NOMO-1 treated with dmso at 0.1 percent for 144 hours (cell line): ENCODE results near the gene SLC25A4.

Source experiments
- DNase-seq: peaks from one replicate; lab custom pipeline; 2025; ENCODE audit not compliant: unreplicated experiment; lab: John Stamatoyannopoulos, UW

SLC25A4 gene

GRCh38 chr4:185119927-185120630 is 23.0 kb upstream of the SLC25A4 start:
- DNase-seq = no peak

DNA sequence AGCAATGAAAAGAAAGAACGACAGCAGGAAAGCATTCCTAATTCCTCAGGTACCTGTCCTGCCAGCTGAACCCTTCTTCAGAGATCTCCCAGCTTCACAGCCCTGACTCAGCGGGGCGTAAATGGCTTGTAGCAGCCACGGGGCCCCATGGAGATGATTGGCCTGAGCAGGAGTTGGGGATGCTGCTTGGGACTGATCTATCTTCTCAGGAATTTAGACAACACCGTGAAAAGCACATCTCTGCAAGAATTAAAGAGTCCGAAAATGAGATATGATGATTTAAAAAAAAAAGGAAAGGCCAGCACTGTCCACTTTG is 22.5 kb upstream of the SLC25A4 start:
- DNase-seq = no peak

GRCh38 chr4:185122681-185123345 is 20.3 kb upstream of the SLC25A4 start:
- DNase-seq = no peak

DNA sequence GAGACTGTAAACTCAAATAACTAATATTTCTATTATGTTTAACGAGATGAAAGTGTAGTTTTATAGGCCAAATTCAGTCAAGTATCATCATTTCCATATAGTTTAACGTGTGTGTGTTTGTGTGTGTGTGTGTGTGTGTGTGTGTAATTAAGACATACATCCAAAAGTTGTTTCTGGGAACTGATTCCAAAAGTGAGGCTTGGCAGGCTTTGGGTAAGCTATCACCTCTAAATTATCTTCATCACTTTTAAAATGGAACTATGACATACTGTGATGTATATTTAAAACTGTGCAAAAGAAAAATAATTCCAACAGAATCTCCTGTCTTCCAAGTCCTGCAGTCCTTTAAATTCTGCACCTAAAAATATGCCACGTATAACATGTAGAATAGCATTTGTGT is 19.1 kb upstream of the SLC25A4 start:
- DNase-seq = no peak

- no peak for DNase-seq
Measured at GRCh38 chr4:185127021-185127925, 15.8 kb upstream of the SLC25A4 start.

DNA sequence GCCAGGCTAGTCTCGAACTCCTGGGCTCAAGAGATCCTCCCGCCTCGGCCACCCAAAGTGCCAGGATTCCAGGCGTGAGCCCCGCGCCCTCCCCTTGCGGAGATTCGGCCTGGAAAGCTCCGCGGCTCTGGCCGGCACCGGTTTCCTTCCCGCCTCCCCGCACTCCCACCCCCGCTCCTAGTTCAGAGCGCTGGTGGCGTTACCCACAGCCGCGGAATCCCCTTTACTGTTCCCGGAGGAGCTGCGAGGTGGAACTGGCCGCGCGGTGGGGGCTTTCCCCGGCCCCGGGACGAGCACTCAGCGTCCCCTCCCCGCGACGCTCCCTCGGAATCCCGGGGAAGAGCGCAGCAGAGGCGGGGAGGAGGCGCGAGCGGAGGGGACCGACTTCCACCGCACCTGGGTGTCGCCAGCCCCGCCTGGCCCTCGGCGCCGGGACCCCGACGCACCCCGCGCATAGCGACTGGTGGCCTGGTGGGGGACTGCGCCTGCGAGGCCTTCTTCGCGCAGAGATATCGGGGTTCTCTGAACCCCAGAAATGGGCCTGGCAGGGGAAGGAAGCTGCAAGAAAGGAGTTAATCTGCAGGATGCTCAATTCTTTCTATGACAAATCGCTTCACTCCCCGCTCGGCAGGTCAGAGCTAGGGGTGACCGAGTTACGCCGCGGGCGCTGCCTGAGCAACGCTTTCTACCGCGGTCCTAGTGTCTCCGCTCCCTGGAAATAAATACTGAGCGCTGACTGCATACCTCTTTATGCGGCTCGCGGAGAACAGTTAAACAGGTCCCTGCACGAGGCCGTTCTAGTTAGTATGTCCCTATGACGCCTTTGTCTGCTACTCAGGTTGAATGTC is 14.6 kb upstream of the SLC25A4 start:
- DNase-seq = no peak

GRCh38 chr4:185134307-185134869 is 8.7 kb upstream of the SLC25A4 start:
- no peak for DNase-seq

DNA sequence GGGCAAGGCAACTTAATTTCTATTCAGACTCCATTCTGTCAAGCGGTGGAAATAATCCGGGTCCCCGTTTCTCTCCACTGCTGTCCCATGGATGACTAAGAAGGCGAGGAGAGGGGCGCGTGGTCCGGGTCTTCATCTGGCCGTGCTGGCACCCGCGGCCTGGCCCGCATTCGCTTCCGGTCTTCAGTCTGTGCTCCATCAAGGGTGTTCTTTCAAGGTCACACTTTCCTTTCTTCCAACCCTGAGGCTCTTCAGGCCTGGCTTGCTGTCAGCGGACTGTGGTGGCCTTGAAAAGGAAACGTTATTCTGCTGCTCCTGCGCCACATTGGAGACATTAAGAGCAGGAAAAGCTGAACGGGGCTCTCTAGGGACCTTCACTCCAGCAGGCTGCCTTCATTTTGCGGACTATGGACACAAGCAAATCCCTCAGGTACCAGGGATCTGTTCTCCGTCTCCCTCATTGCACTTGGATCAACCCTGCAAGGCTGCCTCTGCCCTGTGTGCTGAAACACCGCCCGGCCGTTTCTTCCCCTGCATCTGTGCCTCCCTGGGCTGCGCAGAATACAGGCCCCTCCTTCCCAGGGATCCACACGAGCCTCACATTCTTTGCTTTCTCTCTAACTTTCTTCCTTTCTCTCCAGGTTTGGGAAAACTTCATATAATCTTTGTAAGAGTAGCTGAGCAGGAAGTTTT is 5.7 kb upstream of the SLC25A4 start:
- DNase-seq = no peak

- no peak for DNase-seq
Measured at GRCh38 chr4:185138161-185138560, 4.9 kb upstream of the SLC25A4 start.

- DNase-seq = no peak
Measured at GRCh38 chr4:185139736-185140135, 3.3 kb upstream of the SLC25A4 start.

DNA sequence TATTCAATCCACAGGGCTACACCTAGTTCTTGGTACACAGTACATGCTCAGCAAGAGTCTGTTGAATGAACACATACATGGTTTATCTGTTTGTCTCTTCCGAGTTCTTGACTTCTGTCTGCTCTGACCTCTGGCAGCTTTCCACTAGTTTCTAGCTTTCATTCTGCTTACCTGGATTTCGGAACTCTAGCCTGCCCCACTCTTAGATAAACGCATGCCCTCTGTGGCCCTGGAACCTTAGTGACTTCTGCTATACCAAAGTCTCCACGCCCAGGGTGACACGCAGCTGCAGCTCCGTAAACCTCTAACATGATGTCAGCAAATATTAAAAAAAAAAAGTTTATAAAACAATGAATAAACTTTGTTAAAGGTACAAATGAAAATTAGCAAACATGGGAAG is 1.3 kb upstream of the SLC25A4 start:
- no peak for DNase-seq

DNA sequence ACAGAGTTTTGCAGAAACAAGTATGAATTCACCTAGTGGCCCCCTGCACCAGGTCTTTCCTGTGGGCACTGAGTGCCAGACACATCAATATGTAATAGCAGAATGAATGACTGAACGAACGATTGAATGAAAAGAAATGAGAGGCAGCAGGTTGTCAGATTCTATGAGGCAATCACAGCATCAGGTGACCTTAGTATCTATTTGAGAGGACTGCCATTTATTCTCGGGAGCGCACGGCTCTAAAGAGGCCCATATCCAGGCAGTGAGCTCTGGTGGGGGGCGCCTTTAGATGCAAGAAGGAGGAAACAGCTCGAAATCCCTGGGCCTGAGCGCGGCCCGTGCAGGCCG is 528 bp upstream of the SLC25A4 start:
- no peak for DNase-seq

DNA sequence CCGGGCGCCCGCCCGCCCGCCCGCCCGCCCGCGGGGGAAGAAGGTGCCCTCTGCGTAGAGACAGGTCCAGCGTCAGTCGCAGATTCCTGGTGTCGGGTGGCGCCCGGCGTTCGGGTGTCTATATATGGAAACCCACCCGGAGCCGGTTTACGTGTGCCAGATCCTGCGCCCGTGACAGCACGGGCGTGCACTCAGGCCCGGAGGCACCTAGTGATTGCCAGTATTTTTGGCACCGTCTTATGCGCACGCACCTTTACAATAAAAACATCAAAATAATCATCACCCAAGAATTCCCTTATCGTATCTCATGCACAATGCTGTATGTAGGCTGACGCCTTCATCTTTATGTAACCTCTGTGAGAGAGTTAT is 519 bp downstream of the SLC25A4 start:
- DNase-seq = no peak

- DNase-seq = no peak
Measured at GRCh38 chr4:185144601-185145240, 1.7 kb downstream of the SLC25A4 start.

DNA sequence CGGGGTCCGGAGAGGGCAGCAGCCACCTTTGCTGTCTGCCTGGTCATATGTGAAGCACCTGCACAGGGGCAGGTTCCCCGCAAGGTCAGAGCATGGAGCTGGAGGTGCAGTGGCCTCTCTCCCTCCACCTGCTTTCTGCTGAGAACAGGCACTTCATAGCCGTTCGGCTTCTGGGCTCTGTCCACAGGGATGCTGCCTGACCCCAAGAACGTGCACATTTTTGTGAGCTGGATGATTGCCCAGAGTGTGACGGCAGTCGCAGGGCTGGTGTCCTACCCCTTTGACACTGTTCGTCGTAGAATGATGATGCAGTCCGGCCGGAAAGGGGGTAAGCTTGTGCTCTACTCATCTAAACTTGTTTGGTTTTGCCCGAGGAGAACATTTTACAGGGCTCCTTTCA is 2.5 kb downstream of the SLC25A4 start:
- no peak for DNase-seq

GRCh38 chr4:185149392-185149791 is 6.3 kb downstream of the SLC25A4 start:
- DNase-seq = no peak

DNA sequence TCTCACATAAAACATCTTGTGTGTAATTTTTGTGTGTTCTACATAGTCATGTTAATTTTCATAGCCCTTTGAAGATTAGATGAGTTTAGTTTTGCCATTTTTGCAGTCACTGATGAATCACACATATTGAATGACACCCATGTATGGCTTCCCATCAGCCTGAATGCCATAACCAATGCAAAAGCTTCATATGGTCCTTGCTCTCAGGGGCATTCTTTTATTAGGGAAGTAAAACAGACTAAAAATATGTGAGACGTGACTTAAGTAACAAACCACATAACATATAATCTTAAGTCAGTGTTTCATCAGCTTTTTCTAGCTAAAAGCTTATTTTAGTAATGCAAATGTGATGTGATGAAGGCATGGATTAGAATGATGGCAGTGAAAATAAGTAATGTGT is 8.2 kb downstream of the SLC25A4 start:
- no peak for DNase-seq

- peak; percentile 5 for DNase-seq
Measured at GRCh38 chr4:185165605-185166063, 22.6 kb downstream of the SLC25A4 start.

- DNase-seq = no peak
Measured at GRCh38 chr4:185167234-185167633, 24.2 kb downstream of the SLC25A4 start.
